Raji (cell line): Measurements from ENCODE around the gene NLGN1.

Source experiments
- POLR2A ChIP-seq: IDR thresholded peaks from 2 replicates; pipeline ENCODE4 v1.6.1; 2011; ENCODE audit warnings: low read depth, low read length, control low read depth; ENCODE audit not compliant: insufficient read depth

Gene NLGN1

DNA sequence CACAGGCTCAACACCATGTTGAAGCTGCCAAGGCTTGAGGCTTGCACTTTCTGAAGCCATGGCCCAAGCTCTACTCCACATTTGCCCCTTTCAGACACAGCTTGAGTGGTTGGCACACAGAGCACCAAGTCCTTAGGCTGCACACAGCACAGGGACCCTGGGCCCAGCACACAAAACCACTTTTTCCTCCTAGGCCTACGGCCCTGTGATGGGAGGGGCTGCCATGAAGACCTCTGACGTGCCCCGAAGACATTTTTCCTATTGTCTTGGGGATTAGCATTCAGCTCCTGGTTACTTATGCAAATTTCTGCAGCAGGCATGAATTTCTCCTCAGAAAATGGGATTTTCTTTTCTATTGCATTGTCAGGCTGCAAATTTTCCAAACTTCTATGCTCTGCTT is 445.5 kb downstream of the NLGN1 start:
- TF ChIP-seq POLR2A: no peak

- no peak for TF ChIP-seq POLR2A
Measured at GRCh38 chr3:173846584-173846983, 449.0 kb downstream of the NLGN1 start.

- no peak for TF ChIP-seq POLR2A
Measured at GRCh38 chr3:173849489-173849888, 451.9 kb downstream of the NLGN1 start.

DNA sequence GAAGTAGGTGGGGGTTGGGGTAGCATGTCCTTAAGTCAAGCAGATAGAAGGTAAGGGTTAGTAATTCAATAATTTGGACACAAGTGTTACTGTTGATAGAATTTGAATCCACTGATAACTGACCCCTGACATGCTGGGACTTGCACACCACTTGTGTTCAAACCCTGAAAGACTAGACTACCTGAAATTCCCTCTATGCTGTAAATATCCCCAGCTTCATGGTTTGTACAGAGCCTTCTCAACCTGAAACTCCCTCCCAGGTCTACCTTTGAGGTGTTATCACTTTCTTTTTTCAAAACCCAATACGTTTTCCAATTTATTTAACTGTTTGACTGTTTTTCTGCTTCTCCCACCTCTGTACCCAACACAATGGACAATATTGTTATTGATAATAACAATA is 459.6 kb downstream of the NLGN1 start:
- TF ChIP-seq POLR2A: no peak

DNA sequence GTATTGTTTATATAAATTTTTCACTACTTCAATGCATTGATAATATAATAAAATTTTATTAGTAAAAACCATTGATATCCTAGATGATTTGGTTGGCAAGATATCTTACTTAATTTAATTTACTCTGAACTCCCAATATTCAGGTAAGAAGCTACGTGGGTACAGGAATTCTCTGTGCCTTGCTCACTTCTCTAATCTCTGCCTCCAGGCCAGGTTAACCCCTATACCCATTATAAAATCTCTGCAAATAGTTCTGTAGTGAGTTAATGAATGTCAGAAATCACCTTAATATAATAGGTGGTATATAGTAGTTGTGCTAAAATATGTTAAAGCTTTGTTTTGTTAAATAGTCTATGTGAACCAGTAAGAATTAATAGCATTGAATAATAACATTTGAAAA is 465.2 kb downstream of the NLGN1 start:
- TF ChIP-seq POLR2A: no peak

DNA sequence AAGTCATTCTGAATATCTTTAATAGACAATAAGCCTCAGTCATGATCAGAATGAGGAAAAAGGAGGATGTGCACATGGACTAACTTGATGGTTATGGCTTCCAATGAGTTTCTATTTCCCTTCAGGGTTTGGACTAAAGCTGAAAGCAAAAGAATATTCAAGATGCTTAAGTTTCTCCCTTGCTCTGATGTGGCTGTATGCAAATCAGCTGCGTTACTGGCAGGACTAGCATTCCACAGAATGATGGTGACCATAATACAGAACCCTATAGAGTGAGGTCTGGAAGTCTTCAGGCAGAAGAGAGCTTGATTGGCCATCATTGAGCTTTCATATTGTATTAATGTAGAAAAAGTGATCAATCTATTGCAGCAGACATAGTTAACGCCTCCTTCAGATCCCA is 466.0 kb downstream of the NLGN1 start:
- TF ChIP-seq POLR2A: no peak

DNA sequence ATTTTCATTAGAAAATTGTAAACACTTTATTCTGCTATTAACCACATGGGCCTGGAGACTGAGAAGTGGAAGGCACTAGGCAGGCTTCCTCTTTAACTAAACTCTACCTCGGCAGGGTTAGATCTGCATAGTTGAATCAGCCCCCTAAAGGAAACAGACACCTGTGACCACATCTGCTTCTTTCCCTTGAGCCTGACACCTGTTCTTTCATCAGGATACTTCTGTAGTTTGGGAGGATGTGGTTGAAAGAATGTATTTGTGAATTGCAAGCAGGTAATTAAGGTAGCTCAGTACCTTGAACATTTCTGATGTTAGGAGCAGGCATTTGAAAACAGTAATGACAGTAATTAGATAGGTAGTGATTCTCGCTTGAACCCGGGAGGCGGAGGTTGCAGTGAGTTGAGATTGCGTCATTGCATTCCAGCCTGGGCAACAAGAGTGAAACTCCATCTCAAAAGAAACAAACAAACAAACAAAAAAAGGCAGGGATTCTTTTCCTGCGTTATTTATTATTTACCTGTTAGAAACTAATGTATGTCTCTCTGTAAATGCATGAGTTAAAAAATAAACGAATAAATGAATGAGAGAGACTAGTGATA is 468.5 kb downstream of the NLGN1 start:
- TF ChIP-seq POLR2A: no peak

- TF ChIP-seq POLR2A: no peak
Measured at GRCh38 chr3:173869766-173870165, 472.2 kb downstream of the NLGN1 start.

GRCh38 chr3:173870976-173871375 is 473.4 kb downstream of the NLGN1 start:
- TF ChIP-seq POLR2A: no peak

DNA sequence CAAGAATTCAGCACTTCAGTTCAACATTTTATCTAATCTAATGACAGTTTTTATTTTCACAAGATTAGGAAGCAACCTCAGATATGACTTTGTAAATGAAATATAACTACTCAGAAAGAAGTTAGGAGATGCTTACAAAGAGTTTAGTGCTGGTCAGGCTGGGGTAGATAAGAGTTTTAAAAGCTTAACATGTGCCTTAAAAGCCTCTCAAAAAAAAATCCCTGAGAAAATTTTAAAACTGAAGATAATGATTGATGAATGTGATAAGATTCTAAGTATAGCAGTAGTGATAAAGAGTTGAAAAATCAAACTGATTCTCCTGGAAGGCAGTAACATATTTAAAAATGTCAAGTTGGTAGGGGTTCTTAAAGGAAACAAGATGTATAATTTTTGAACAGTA is 478.2 kb downstream of the NLGN1 start:
- no peak for TF ChIP-seq POLR2A

DNA sequence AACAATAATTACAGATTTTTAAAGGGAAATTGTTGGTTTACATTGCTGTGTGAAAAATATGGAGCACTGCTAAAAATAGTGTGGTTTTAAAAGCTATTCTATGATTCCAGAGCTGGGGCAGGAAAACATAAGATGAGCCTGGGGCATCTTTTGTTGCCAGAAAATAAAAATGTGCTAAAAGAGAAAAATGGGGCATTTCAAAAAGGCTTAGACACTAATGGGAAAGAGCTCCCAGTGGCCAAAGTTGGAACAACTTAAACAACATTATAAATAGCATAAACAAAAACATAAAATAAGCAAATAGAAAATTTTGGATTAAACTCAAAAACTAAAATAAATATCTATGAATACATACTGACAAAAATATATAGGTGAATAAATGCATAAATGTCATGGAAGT is 478.9 kb downstream of the NLGN1 start:
- TF ChIP-seq POLR2A: no peak

GRCh38 chr3:173887888-173888287 is 490.3 kb downstream of the NLGN1 start:
- no peak for TF ChIP-seq POLR2A

DNA sequence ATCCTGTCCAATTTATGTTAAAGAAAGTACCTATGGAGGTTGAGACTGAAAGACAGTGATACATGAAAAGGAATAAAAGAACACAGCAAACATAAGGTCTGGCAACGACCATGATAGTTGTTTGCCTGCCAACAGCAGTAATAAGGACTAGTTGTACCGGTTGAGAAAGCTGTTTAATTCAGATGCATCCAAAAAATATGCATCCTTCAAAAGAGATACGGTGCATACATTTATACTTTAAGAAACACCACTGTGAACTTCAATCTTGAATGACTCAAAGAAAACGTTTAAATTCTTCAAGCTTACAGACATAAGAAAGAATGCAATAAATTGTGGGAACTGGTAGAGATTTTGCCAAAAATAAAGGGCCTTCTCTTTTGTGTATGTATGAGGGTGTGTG is 492.1 kb downstream of the NLGN1 start:
- no peak for TF ChIP-seq POLR2A

DNA sequence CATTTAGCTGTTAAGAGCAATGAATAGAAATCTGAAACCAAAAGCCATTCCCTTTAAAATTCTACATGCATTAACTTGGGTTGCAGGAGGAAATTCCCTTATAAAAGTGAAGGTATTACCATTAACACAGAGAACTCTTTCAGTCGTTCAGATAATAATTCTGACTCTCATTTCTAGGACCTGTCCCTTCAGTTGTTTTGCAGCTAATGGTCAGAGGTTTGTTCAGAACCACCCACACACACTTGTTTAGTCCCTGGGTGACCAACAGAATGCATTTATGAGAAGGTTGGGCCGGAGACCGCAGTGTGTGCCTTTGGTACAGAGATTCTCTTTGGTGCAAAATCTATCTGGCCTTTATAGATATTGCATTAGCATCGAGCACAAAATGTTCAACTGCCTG is 492.5 kb downstream of the NLGN1 start:
- TF ChIP-seq POLR2A: no peak

DNA sequence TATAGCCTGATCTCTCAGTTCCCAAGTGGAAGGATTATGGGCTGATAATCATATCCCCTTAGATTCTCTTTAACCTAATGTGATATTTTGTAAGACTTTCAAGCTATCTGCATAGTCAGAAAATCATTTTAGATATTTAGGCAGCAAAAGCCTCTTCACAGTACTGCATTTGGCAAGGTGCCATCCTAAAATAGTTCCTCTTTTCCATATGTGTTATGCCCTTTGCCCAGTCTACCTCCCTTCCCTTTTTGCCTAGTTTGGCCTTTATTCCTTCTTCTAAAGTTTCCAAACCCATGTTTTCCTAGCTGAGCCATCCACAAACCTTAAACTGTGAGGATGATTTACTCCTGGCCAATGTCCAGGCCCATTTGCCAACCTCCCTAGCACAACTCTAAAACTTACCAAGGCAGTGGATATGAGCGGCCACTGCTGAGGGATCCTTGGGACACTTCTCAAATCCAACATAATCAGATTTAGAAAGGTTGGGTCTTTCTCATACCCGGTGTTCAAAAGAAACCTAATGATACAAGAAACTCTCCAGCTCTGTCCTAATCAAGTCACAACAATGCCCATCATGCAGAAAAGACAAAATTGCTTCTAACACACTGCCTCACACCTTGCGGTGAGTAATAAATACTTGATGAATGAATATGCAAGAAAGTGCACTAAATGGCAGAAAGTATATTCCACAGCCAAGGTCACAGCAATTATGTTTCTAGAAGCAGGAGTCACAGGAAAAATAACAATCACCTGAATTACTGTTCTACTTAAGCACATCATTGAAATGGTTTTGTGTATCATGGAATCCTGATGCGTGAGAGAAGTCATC is 493.9 kb downstream of the NLGN1 start:
- TF ChIP-seq POLR2A: no peak

DNA sequence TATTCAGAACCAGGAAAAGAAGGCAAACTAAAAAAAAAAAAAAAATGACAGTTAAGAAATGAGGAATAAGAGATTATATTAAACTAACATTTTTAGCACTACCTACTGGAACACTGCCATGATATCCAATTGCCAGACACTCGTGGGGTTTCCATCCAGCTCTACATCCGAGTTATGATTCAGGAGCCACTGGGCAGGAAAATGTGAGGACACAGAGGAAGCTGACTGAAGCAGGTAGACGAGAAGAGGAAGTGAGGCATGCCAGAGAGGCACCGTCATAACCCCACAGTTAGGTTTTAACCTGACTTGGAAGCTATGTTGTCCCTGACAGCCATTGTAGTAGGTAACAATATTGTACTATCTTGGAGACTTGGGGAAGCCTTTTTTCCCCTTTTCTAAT is 495.0 kb downstream of the NLGN1 start:
- no peak for TF ChIP-seq POLR2A

- no peak for TF ChIP-seq POLR2A
Measured at GRCh38 chr3:173893066-173893465, 495.5 kb downstream of the NLGN1 start.
